Putamen (tissue), 1 donor: ENCODE measurements around the gene SMU1.
A peak's percentile ranks its signal among the peaks of the same experiment; 100 is the strongest.
"Not testable (repeated sequence)": the region's sequence is repeated elsewhere in the genome, so short reads cannot be mapped to it uniquely, and the experiment has no call there.

Source experiments
- DNase-seq: peaks from one replicate; pipeline ENCODE4 v3.0.0-alpha.2; 2016; ENCODE audit warnings: low spot score

Gene SMU1

GRCh38 chr9:33105504-33105903 lies 29.0 kb upstream of the SMU1 start:
- DNase-seq: no peak

- DNase-seq: no peak
Measured at GRCh38 chr9:33104401-33104800, 27.9 kb upstream of the SMU1 start.

DNA sequence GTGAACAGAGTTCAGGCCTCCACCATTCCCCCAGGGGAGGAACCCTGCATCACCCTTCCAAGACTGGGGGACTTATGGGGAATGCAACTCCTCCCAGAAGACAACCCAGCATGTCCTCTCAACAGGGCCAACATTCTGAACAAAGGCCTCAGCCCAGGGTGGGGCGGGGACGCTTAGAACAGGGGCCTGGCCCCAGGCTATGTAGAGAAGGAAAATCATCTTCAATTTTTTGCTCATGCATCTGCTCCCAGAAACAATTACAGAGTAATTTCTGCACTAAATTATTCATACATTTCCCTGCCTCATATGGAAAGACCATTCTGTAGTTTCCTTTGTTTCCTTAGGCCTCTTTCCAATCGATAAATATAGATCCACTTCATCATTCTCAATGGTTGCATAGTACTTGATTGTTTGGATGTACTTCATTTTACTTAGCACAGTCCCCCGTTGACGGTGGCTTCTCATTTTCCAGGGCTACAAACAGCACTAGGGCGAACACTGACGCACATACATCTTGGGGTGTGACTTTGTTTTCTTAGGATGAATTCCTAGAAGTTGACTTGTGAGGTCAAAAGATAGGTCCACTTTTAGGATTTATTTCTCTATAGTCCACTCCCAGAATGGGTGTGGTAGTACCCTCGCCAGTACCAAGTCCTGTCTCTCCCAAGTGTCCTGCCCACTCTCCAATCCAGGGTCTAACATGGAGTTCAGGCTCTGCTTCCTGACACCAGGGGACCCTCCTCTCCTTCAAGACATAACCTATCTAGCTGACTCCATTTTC lies 27.2 kb upstream of the SMU1 start:
- DNase-seq: no peak

- DNase-seq: no peak
Measured at GRCh38 chr9:33102551-33103210, 26.2 kb upstream of the SMU1 start.

DNA sequence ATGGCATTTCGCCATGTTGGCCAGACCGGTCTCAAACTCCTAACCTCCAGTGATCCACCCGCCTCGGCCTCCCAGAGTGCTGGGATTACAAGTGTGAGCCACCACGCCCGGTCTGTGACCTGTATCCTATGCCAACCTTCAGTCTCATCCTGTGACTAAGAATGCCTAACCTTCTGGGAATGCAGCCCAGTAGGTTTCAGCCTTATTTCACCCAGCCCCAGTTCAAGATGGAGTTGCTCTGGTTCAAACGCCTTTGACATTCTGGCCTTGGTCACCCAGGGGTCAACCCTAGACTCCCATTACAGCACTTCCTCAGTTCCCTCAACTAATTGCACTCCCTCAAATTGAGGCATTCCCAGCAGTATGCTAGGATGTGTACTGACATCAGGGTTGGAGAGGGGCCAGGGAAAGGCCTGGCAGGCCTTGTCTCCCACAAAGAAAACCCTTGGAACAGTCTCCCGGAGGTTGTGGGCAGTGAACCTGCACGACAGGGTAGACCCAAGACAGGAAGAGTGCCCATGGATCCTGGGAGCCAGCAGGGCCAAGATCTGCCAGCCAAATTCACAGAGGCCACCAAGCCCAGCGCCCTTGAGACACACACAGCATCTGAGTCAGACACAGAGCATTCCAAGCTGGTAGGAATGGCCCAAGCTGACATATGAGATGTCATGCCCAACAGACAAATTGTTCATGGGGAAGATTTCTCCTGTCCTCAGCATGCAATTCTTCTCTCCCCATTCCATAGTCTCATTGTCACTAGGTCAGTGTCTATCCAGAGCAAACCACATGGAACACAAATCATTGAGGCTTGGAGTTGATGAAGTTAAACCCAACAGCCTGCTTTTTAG lies 24.9 kb upstream of the SMU1 start:
- no peak for DNase-seq

- no peak for DNase-seq
Measured at GRCh38 chr9:33099754-33100153, 23.3 kb upstream of the SMU1 start.

GRCh38 chr9:33097192-33097591 lies 20.7 kb upstream of the SMU1 start:
- DNase-seq: no peak

DNA sequence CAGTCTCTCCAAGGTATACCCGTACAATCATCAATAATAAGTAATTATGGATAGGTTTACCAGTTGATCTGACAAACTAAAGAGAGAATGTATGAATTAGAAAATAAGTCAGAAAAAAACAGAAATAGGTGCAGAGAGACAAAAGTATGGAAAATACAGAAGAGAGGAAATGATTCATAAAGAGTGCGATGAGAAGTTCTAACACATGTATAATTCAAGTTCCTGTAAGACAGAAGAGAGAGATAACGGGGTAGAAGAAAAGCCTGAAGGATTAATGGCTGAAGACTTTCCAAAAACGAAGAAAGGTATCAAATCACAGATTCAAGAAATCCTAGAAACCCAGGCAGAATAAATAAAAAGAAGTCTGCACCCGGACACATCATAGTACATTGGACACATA lies 16.2 kb upstream of the SMU1 start:
- no peak for DNase-seq

GRCh38 chr9:33085672-33086071 lies 9.2 kb upstream of the SMU1 start:
- not testable (repeated sequence) for DNase-seq

DNA sequence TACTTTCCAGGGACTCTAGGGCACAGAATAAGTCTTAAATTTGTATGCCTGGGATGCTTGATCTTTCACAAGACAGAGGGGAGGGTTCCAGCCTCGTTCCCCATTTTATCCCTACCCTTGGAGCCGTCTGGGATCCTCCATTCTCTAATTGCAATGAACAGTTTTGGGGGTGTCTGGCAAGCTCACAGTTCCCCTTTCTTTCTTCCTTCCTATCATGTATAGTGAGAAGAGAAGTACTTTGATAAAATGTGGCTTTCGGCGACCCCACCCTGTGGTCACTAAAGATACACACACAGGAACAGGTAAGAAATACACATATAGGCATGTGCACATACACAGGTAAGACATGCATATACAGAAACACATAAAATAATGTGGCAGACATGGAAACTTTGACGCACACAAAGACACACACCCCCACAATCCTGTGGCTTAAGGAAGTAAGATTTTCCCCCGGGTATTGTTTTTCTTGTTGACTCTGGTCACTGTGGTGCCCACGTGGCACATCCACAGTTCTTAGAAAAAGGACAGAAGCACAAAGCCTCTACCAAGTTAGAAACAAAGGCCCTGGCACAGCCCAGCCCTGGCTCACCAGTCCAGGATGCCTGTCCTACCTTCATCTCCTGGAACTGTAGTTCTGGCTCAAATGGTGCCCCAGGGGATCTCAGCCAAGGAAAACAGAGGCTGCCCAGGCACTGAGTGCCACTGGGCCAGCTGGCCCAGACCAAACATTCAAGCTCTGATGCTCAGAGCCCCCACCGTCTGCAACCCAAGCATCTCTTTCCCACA lies 6.3 kb upstream of the SMU1 start:
- DNase-seq: no peak

DNA sequence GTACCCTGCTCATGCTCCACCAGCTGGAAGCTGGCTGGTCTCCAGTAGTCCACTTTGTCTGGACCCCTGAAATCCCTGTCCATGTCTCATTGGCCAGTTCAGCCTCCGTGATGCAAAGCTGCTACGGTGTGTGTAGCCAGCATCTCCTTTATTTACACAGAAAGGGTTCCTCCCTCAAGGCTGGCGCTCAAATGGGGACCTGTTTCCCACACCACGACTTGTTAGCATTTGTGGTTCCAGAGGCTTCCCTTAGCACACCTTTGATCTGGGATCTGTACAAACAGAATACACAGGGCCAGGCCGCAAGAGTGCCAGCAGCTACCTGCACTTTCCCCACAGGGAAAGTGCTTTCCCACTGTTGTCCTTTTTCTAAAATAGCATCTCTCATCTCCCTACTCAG lies 5.7 kb upstream of the SMU1 start:
- no peak for DNase-seq

DNA sequence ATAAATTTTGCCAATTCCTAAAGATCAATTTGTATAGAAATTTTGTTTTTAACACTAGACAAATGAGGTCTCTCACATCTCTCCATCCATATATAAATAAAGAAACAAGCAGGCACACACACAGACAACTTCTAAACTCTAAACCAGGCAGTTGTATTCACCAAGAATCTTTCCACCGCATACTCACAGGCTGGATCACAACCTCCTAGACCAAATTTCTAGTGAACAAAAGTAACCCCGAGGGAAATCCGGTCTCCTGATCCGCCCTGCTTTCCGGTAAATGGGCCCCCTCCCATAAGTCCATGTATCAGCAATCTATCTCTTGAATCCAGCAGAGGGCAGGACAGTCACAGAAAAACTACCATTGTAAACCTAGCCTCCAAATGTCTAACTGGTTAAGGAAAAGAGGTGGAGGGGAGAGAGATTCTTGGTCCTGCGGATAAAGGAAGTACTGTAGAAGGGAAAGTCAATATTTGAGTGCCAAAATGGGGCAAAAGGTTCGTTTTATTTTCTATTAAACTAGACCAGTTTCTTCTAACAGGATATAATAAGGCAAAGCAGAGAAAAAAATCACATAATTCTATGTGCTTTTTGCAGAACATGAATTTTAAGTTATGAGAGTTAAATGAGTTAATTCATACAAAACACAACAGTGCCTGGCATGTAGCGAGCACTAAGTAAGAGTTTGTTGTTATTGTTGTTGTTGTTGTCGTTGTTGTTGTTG lies 4.8 kb upstream of the SMU1 start:
- peak; percentile 61 for DNase-seq

DNA sequence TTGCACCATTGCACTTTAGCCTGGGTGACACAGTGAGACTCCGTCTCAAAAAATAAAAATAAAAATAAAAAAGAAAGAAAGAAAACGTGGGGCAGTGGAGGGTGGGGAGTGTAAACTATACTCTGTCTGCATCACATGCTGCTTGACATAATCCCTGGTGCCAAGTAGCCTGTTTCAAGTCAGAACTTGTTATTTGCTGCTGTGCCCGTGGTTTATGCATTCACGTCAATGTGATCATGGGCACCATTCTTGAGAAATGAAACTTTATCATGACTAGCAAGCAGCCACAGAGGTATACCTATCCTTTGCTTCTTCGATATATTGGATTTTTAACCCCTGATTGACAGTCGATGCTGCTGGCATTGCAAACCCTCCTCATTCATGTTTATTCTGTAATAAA lies 4.1 kb upstream of the SMU1 start:
- no peak for DNase-seq

- no peak for DNase-seq
Measured at GRCh38 chr9:33068991-33069390, 7.5 kb downstream of the SMU1 start.

DNA sequence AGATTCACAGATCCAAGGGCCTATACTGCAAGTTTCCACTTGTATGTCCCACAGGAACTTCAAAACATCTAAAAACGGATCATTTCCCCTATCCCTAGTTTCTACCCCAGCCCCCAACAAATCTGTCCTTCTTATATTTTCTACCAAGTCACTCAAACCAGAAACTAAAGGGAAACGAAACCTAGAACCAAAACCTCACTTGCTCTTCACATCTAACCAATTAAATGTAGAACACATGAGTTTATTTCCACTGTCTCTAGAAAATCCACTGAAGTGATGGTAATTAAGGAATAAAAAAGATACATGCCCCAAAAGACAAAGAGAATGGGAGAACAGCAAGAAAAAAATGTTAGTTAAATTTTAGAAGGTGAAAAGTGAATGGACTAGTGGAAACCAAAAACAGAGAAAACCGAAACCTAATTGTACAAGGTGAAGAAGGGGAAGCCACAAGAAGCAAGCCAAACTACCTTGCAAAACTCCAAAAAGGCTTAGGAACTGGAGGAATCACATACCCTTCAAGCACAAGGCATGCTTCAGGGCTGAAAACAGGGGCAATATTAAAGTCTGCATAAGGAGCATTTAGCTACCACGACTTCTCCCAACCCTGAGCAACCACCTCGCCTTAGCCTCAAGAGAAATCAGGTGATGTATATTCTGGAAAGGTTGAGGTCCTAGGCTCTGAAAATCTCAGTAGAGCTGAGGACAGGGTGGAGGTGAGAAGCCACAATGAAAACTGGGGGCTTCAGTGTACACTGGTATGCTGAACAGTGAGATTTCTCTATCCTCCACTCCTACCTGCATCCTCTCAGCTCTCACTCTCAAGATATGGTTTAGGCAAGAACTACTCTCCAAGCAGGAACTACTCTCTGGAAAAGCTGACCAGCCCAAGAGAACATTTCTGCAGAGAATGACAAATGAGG lies 11.1 kb downstream of the SMU1 start:
- DNase-seq: no peak

- DNase-seq: no peak
Measured at GRCh38 chr9:33051144-33051543, 25.3 kb downstream of the SMU1 start.

DNA sequence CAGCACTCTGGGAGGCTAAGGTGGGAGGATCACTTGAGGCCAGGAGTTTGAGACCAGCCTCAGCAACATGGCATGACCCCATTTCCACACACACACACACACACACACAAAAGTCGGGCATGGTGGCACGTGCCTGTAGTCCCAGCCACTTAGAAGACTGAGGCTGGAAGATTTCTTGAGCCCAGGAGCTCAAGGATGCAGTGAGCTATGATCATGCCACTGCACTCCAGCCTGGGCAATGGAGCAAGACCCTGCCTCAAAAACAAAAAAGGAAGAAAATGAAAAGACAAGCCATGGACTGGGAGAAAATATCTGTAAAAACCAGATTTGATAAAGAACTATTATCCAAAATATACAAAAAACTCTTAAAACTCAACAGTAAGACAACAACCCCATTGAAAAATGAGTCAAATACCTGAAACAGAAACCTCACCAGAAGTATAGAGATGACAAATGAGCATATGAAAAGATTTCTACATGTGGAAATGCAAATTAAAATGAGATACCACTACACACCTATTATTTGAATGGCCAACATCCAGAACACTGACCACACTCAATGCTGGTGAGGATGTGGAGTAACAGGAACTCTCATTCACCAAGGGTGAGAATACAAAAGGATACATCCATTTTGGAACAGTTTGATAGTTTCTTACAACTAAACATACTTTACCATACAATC lies 26.7 kb downstream of the SMU1 start:
- DNase-seq: no peak

GRCh38 chr9:33048054-33048465 lies 28.4 kb downstream of the SMU1 start:
- no peak for DNase-seq

DNA sequence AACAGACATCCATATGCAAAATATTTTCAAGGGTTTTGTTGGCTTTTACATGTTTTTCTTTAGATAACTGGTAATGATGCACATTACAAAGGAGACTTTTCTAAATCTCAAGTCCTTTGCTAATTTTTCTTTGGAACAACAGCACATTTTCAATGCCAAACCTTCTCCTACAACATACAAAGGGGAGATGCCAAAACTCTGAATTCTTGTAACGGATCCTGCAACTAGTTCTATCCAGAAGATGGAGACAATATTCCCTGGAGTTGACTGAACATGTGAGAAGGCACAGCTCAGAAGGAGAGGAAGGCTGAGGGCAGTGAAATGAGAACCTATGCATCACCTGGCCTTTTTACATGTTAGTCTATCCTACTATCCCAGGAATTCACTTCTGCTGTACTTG lies 30.4 kb downstream of the SMU1 start:
- no peak for DNase-seq
